Activated T-cell treated with anti-CD3 and anti-CD28 coated beads, Interleukin-2, amount 50 U/mL, for 24 hours (primary cell): ENCODE results near the gene KIF1A.
A peak's percentile ranks its signal among the peaks of the same experiment; 100 is the strongest.
"Not testable (repeated sequence)": the region's sequence is repeated elsewhere in the genome, so short reads cannot be mapped to it uniquely, and the experiment has no call there.

Source experiments
- DNase-seq: peaks from one replicate; pipeline ENCODE4 v3.0.0-alpha.2; 2020
- H3K27ac Mint-ChIP-seq: 2 replicates; pipeline ENCODE4 v1.8.0; 2020; ENCODE audit warnings: mild to moderate bottlenecking, mixed read lengths
- H3K27me3 Mint-ChIP-seq: 2 replicates; pipeline ENCODE4 v1.8.0; 2020; ENCODE audit warnings: mixed read lengths
- H3K36me3 Mint-ChIP-seq: 2 replicates; pipeline ENCODE4 v1.8.0; 2020; ENCODE audit warnings: low read depth, mixed read lengths
- H3K4me1 Mint-ChIP-seq: 2 replicates; pipeline ENCODE4 v1.8.0; 2020; ENCODE audit warnings: low read depth, mixed read lengths
- H3K4me3 Mint-ChIP-seq: 2 replicates; pipeline ENCODE4 v1.8.0; 2020; ENCODE audit warnings: mild to moderate bottlenecking, moderate library complexity, mixed read lengths
- H3K9me3 Mint-ChIP-seq: 2 replicates; pipeline ENCODE4 v1.8.0; 2020; ENCODE audit warnings: mixed read lengths

KIF1A gene

GRCh38 chr2:240851078-240851991, 31.3 kb upstream of the KIF1A start:
- H3K4me3 Mint-ChIP-seq, result no peak overlapping the region
- H3K9me3 Mint-ChIP-seq, result peaks cover 12% of the 10 kb centered on the region
- DNase-seq, result peak; percentile 90
- H3K27me3 Mint-ChIP-seq, result no peaks in the 10 kb centered on the region
- no peaks in the 10 kb centered on the region for H3K4me1 Mint-ChIP-seq
- no peaks in the 10 kb centered on the region for H3K36me3 Mint-ChIP-seq
- H3K27ac Mint-ChIP-seq, result no peak overlapping the region

GRCh38 chr2:240850756-240851077, 30.7 kb upstream of the KIF1A start:
- H3K4me3 Mint-ChIP-seq, result no peak overlapping the region
- no peaks in the 10 kb centered on the region for H3K4me1 Mint-ChIP-seq
- H3K27ac Mint-ChIP-seq, result no peak overlapping the region
- no peaks in the 10 kb centered on the region for H3K36me3 Mint-ChIP-seq
- H3K9me3 Mint-ChIP-seq, result peaks cover 12% of the 10 kb centered on the region
- DNase-seq, result no peak
- H3K27me3 Mint-ChIP-seq, result no peaks in the 10 kb centered on the region

- no peaks in the 10 kb centered on the region for H3K36me3 Mint-ChIP-seq
- peaks cover 10% of the 10 kb centered on the region for H3K9me3 Mint-ChIP-seq
- H3K27ac Mint-ChIP-seq, result no peak overlapping the region
- no peaks in the 10 kb centered on the region for H3K27me3 Mint-ChIP-seq
- H3K4me1 Mint-ChIP-seq, result no peaks in the 10 kb centered on the region
- H3K4me3 Mint-ChIP-seq, result no peak overlapping the region
- DNase-seq, result no peak
Observed at GRCh38 chr2:240850026-240850425, 30.0 kb upstream of the KIF1A start.

GRCh38 chr2:240848900-240849680, 29.1 kb upstream of the KIF1A start:
- Mint-ChIP-seq H3K36me3 (no peaks in the 10 kb centered on the region), H3K9me3 (peaks cover under 1% of the 10 kb centered on the region), H3K27me3 (no peaks in the 10 kb centered on the region), H3K27ac (no peak overlapping the region), H3K4me1 (no peaks in the 10 kb centered on the region), H3K4me3 (no peak overlapping the region)
- no peak for DNase-seq

- Mint-ChIP-seq H3K4me3 (no peak overlapping the region), H3K4me1 (no peaks in the 10 kb centered on the region), H3K27me3 (no peaks in the 10 kb centered on the region), H3K27ac (no peak overlapping the region), H3K9me3 (no peaks in the 10 kb centered on the region), H3K36me3 (no peaks in the 10 kb centered on the region)
- DNase-seq, result no peak
Observed at GRCh38 chr2:240847817-240848216, 27.8 kb upstream of the KIF1A start.

GRCh38 chr2:240846873-240847595, 27.0 kb upstream of the KIF1A start:
- H3K27me3 Mint-ChIP-seq, result no peaks in the 10 kb centered on the region
- no peaks in the 10 kb centered on the region for H3K9me3 Mint-ChIP-seq
- no peaks in the 10 kb centered on the region for H3K4me1 Mint-ChIP-seq
- no peak overlapping the region for H3K4me3 Mint-ChIP-seq
- no peaks in the 10 kb centered on the region for H3K36me3 Mint-ChIP-seq
- no peak for DNase-seq
- H3K27ac Mint-ChIP-seq, result no peak overlapping the region

GRCh38 chr2:240846309-240846708, 26.3 kb upstream of the KIF1A start:
- not testable (repeated sequence) for H3K9me3 Mint-ChIP-seq, DNase-seq, H3K4me1 Mint-ChIP-seq, H3K36me3 Mint-ChIP-seq, H3K27me3 Mint-ChIP-seq, H3K4me3 Mint-ChIP-seq, H3K27ac Mint-ChIP-seq

GRCh38 chr2:240840435-240841060, 20.5 kb upstream of the KIF1A start:
- Mint-ChIP-seq H3K4me3 (no peak overlapping the region), H3K27ac (no peak overlapping the region), H3K27me3 (peaks cover 8% of the 10 kb centered on the region), H3K36me3 (no peaks in the 10 kb centered on the region), H3K9me3 (no peaks in the 10 kb centered on the region), H3K4me1 (no peaks in the 10 kb centered on the region)
- no peak for DNase-seq

- H3K27ac Mint-ChIP-seq, result no peak overlapping the region
- no peak overlapping the region for H3K4me3 Mint-ChIP-seq
- no peak for DNase-seq
- H3K4me1 Mint-ChIP-seq, result no peaks in the 10 kb centered on the region
- no peaks in the 10 kb centered on the region for H3K9me3 Mint-ChIP-seq
- H3K36me3 Mint-ChIP-seq, result no peaks in the 10 kb centered on the region
- peaks cover 8% of the 10 kb centered on the region for H3K27me3 Mint-ChIP-seq
Observed at GRCh38 chr2:240839152-240840143, 19.4 kb upstream of the KIF1A start.

GRCh38 chr2:240837621-240838020, 17.6 kb upstream of the KIF1A start:
- no peaks in the 10 kb centered on the region for H3K9me3 Mint-ChIP-seq
- no peaks in the 10 kb centered on the region for H3K36me3 Mint-ChIP-seq
- no peak for DNase-seq
- H3K4me1 Mint-ChIP-seq, result no peaks in the 10 kb centered on the region
- H3K4me3 Mint-ChIP-seq, result no peak overlapping the region
- H3K27ac Mint-ChIP-seq, result no peak overlapping the region
- H3K27me3 Mint-ChIP-seq, result peaks cover 8% of the 10 kb centered on the region

- H3K36me3 Mint-ChIP-seq, result no peaks in the 10 kb centered on the region
- no peak overlapping the region for H3K27ac Mint-ChIP-seq
- peaks cover under 1% of the 10 kb centered on the region for H3K4me1 Mint-ChIP-seq
- peaks cover 8% of the 10 kb centered on the region for H3K27me3 Mint-ChIP-seq
- H3K4me3 Mint-ChIP-seq, result no peak overlapping the region
- DNase-seq, result no peak
- no peaks in the 10 kb centered on the region for H3K9me3 Mint-ChIP-seq
Observed at GRCh38 chr2:240836781-240837467, 16.9 kb upstream of the KIF1A start.

- Mint-ChIP-seq H3K4me1 (peaks cover 5% of the 10 kb centered on the region), H3K4me3 (no peak overlapping the region), H3K9me3 (no peaks in the 10 kb centered on the region), H3K27ac (no peak overlapping the region), H3K36me3 (no peaks in the 10 kb centered on the region), H3K27me3 (peaks cover 12% of the 10 kb centered on the region)
- DNase-seq, result no peak
Observed at GRCh38 chr2:240835528-240835927, 15.5 kb upstream of the KIF1A start.

- no peak for DNase-seq
- Mint-ChIP-seq H3K27me3 (peaks cover 14% of the 10 kb centered on the region), H3K27ac (no peak overlapping the region), H3K36me3 (no peaks in the 10 kb centered on the region), H3K4me3 (no peak overlapping the region), H3K4me1 (peaks cover 5% of the 10 kb centered on the region), H3K9me3 (no peaks in the 10 kb centered on the region)
Observed at GRCh38 chr2:240834377-240834975, 14.5 kb upstream of the KIF1A start.
